Heart left ventricle (tissue), 16 donors: Measurements from ENCODE around the gene TMEM163. TPM values are rescaled to one million over a fixed set of nuclear protein-coding genes. Genes with fewer than 3 reads are reported as not detected.

Source experiments
- ATAC-seq, 4 donors: fragments of 200-7000 bp; cut with Tn5 transposase; one replicate each; pipeline ENCODE4 v1.9.1; 2020 to 2022; ENCODE audit warnings: moderate library complexity in 4 of 4, mild to moderate bottlenecking in 3 of 4, moderate number of reproducible peaks in 1 of 4
- DNase-seq, 5 donors: peaks; one replicate each; pipeline ENCODE4 v3.0.0-alpha.2; 2020
- H3K27ac ChIP-seq, 12 donors: fragments of 200-600 bp; sonication (generic) in 4 of 12; one replicate each; pipeline versions ENCODE4 v1.5.0 to v1.8.0; 2016 to 2022; ENCODE audit warnings: mild to moderate bottlenecking in 2 of 12
- H3K27me3 ChIP-seq, 9 donors: fragments of 200-600 bp; sonication (generic) in 2 of 9; one replicate each; pipeline versions ENCODE4 v1.5.1 to v1.8.0; 2016 to 2022; ENCODE audit warnings: mild to moderate bottlenecking in 3 of 9
- H3K36me3 ChIP-seq, 9 donors: fragments of 200-600 bp; sonication (generic) in 2 of 9; one replicate each; pipeline versions ENCODE4 v1.5.0 to v1.8.0; 2018 to 2022; ENCODE audit warnings: mild to moderate bottlenecking in 2 of 9
- H3K4me1 ChIP-seq, 12 donors: fragments of 200-600 bp; sonication (generic) in 4 of 12; one replicate each; pipeline versions ENCODE4 v1.5.0 to v1.8.0; 2016 to 2022; ENCODE audit warnings: mild to moderate bottlenecking in 3 of 12
- H3K4me3 ChIP-seq, 12 donors: fragments of 200-600 bp; sonication (generic) in 4 of 12; one replicate each; pipeline versions ENCODE4 v1.5.0 to v1.8.0; 2017 to 2022; ENCODE audit warnings: mild to moderate bottlenecking in 9 of 12, moderate library complexity in 4 of 12
- H3K9me3 ChIP-seq, 12 donors: fragments of 200-600 bp; sonication (generic) in 4 of 12; one replicate each; pipeline versions ENCODE4 v1.5.0 to v1.8.0; 2016 to 2022; ENCODE audit warnings: mild to moderate bottlenecking in 1 of 12
- POLR2A ChIP-seq, 2 donors: fragments of 450-650 bp; IDR thresholded peaks; one replicate each; pipeline ENCODE4 v1.6.1; 2017; ENCODE audit warnings: antibody characterized with exemption in 2 of 2, mild to moderate bottlenecking in 2 of 2, moderate library complexity in 2 of 2
- WGBS, 4 donors: extraction: QIAGEN DNeasy Blood & Tissue Kit in 2 of 4; methylation state at CpG; one replicate each; pipeline versions ENCODE4 v1.1.5 to v1.1.7; 2013 to 2018; 5-methylcytosine and 5-hydroxymethylcytosine counted together
- intact Hi-C, 10 donors: fragments of 100-400 bp; cut with DNase I; formaldehyde crosslinking; loops; one replicate each; pipeline versions ENCODE4 v1.11.1 to v1.14.2; 2022
- polyA plus RNA-seq, 2 donors: library from polyadenylated mRNA; stranded (reverse); fragments of 200-250 nt; gene quantifications; one replicate each; pipeline ENCODE4 v1.2.3, GENCODE V29; 2013
- total RNA-seq, 9 donors: library from RNA; depleted of rRNA in 2 of 9; stranded (reverse); fragments of >200 nt in 2 of 9; fragmentation: NEBNext Ultra II Directional in 3 of 9; extraction: Animal tissue kit (Norgen Biotek cat#: 25700) in 3 of 9; gene quantifications; one replicate each; pipeline versions ENCODE4 v1.1.0 to v1.2.4, GENCODE V29; 2016 to 2023
- TF ChIP-seq, protein P1 (sequence below), 12 donors: fragments of 200-600 bp; sonication (generic) in 4 of 12; IDR thresholded peaks; one replicate each; pipeline versions ENCODE4 v1.5.0 to v1.8.0; 2018 to 2022; ENCODE audit warnings: antibody characterized with exemption in 12 of 12, mild to moderate bottlenecking in 5 of 12
- donor health status: ischemic (EF 13 %, LVEDD 7.1; RV severe dilation, severe dysfunction).
- donor health status: healthy with polysubstance abuse.
- donor health status: DM: no; HTN: yes; CAD: no.
- donor health status: DM: no; HTN: no; CAD: no.
- donor health status: ischemic (EF 25% LVEDD 6.9; RV normal size, moderate dysfunction).
- donor health status: ischemic (EF 25% LVEDD 5.7; RV mildly dilated, moderate dysfunction).
- donor health status: healthy.
- donor health status: DM: yes; HTN: yes; CAD: no.
- donor health status: ischemic (EF 35%, LVEDD 5.7; RV mildly dilated, moderate dysfunction).
- donor health status: nonischemic (EF 11% LVEDD 7.7; RV severe dilation, severe dysfunction).
- donor health status: DM: yes; HTN: yes; CAD: no.
- donor health status: PGD.
- donor health status: ischemic (EF 29% LVEDD 5.4; RV normal size, mild dysfunction).
- donor health status: nonischemic (EF 23%, LVEDD 6.1; RV moderate dilation, normal function).

Gene TMEM163
- total and polyA plus RNA-seq, 11 donors, result 0.14 to 1.4 (median 0.47) TPM

DNA sequence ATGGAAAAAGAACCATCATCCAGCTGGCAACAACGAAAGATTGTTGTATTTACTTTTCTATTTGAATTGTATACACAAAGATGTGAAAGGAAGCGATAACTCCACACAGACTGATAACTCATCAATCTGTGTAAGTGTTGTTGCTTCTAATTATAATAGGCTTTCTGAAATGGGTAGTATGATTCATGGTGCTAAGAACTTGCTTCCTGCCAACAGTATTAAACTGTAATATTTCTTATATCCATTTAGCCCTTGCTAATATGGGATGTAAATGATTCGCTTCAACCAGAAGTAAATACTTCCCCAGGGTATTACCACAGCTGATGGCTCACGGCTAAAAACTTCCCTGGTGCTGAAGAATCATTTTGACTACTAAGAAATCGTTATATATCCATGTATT, 70.2 kb downstream of the TMEM163 start:
- TF ChIP-seq POLR2A (IDR thresholded peaks at IDR 0.05), result no peak
- TF ChIP-seq, protein P1, sequence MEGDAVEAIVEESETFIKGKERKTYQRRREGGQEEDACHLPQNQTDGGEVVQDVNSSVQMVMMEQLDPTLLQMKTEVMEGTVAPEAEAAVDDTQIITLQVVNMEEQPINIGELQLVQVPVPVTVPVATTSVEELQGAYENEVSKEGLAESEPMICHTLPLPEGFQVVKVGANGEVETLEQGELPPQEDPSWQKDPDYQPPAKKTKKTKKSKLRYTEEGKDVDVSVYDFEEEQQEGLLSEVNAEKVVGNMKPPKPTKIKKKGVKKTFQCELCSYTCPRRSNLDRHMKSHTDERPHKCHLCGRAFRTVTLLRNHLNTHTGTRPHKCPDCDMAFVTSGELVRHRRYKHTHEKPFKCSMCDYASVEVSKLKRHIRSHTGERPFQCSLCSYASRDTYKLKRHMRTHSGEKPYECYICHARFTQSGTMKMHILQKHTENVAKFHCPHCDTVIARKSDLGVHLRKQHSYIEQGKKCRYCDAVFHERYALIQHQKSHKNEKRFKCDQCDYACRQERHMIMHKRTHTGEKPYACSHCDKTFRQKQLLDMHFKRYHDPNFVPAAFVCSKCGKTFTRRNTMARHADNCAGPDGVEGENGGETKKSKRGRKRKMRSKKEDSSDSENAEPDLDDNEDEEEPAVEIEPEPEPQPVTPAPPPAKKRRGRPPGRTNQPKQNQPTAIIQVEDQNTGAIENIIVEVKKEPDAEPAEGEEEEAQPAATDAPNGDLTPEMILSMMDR (IDR thresholded peaks at IDR 0.05), result no peak
- no peak overlapping the region for H3K4me3 ChIP-seq
- peaks cover 0 to 2% (median 0%) of the 10 kb centered on the region in 12 donors for H3K9me3 ChIP-seq
- no peak overlapping the region for H3K27ac ChIP-seq
- ATAC-seq (no peak), DNase-seq (no peak)
- H3K4me1 ChIP-seq, result no peaks in the 10 kb centered on the region
- intact Hi-C loops, result no loop called here
- H3K36me3 ChIP-seq, result no peaks in the 10 kb centered on the region
- peaks cover 0 to 3% (median 0%) of the 10 kb centered on the region in 9 donors for H3K27me3 ChIP-seq
- 64 to 75% (median 69%) methylated on average over 5 of the region's 5 CpGs for WGBS, 4 donors

DNA sequence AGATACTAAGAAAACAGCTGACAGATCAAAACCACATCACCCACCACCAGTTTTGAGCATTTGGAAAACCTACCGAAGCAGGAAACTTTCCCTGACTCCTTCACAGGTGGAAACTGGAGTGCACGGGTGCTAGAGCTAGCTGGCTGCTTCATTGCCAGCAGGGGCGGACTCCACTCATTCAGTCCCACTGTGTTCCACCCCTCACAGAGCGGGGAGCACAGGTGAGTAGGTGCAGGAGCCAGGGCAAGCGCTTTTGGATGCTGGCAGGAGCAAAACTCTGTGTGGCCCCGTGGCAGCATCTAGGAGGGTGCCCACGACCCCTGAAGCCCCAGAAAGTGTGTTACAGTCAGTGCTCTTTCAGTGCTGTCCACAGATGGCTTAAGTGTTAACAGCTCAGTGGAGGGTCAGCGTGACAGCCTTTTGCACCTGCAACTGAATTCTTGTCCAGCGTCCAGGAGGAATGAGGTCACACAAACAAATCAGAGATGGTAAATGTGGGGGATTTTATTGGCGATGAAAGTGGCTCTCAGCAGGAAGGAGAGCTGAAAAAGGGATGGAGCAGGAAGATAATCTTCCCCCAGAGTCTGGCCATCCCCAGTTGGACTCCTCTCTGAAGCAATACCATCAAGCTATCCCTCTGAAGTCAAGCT, 71.1 kb downstream of the TMEM163 start:
- Histone ChIP-seq H3K9me3 (peaks cover 0 to 2% (median 0%) of the 10 kb centered on the region in 12 donors), H3K4me3 (no peak overlapping the region), H3K27me3 (peaks cover 0 to 3% (median 0%) of the 10 kb centered on the region in 9 donors), H3K27ac (no peak overlapping the region), H3K36me3 (no peaks in the 10 kb centered on the region), H3K4me1 (no peaks in the 10 kb centered on the region)
- ATAC-seq (no peak), DNase-seq (no peak)
- TF ChIP-seq, protein P1 (IDR thresholded peaks at IDR 0.05), result no peak
- TF ChIP-seq POLR2A (IDR thresholded peaks at IDR 0.05), result no peak
- intact Hi-C loops, result no loop called here
- 57 to 63% (median 60%) methylated on average over 10 of the region's 10 CpGs for WGBS, 4 donors

DNA sequence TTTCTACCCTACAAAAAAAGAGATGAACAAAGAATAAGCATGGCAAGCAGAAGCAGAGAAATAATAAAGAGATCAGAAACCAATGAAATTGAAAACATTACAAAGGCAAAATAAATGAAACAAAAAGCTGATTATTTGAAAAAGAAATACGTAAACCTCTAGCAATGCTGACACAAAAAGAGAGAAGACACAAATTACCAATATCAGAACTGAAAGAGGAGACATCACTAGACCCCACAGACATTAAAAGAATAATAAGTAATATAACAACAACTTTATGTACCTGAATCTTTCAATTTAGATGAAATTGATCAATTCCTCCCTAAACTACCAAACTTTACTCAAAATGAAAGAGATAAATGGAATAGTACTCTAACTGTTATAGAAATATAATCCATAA, 75.9 kb downstream of the TMEM163 start:
- H3K4me3 ChIP-seq, result no peak overlapping the region
- TF ChIP-seq, protein P1 (IDR thresholded peaks at IDR 0.05), result no peak
- TF ChIP-seq POLR2A (IDR thresholded peaks at IDR 0.05), result no peak
- no peaks in the 10 kb centered on the region for H3K9me3 ChIP-seq
- H3K27me3 ChIP-seq, result no peaks in the 10 kb centered on the region
- no peak for ATAC-seq
- H3K36me3 ChIP-seq, result no peaks in the 10 kb centered on the region
- 93 to 100% (median 96%) methylated on average over 1 of the region's 1 CpG for WGBS, 4 donors
- no peak for DNase-seq
- no peaks in the 10 kb centered on the region for H3K4me1 ChIP-seq
- intact Hi-C loops, result no loop called here
- H3K27ac ChIP-seq, result no peak overlapping the region

DNA sequence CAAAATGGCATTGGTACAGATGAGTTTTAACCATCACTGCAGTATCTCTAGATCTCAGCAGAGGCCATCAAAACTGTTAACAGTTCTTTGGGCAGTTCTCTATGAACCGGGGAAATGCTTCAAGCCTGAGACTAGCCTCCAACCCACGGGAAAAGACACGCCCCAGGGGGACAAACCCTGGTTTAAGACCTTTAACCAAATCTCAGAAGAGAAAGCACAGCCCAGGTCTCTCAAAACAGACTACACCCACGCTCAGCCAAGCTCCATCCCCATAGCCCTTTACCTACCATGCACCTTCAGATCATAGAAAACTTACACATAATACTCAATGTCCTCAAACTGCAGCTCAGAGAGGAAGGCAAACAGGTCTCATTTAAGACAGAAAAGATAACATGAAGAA, 78.3 kb downstream of the TMEM163 start:
- Histone ChIP-seq H3K4me3 (no peak overlapping the region), H3K36me3 (no peaks in the 10 kb centered on the region), H3K9me3 (no peaks in the 10 kb centered on the region), H3K4me1 (no peaks in the 10 kb centered on the region), H3K27ac (no peak overlapping the region), H3K27me3 (no peaks in the 10 kb centered on the region)
- intact Hi-C loops, result no loop called here
- DNase-seq, result no peak
- ATAC-seq, result no peak
- 74 to 89% (median 80%) methylated on average over 4 of the region's 4 CpGs for WGBS, 4 donors
- TF ChIP-seq POLR2A (IDR thresholded peaks at IDR 0.05), result no peak

DNA sequence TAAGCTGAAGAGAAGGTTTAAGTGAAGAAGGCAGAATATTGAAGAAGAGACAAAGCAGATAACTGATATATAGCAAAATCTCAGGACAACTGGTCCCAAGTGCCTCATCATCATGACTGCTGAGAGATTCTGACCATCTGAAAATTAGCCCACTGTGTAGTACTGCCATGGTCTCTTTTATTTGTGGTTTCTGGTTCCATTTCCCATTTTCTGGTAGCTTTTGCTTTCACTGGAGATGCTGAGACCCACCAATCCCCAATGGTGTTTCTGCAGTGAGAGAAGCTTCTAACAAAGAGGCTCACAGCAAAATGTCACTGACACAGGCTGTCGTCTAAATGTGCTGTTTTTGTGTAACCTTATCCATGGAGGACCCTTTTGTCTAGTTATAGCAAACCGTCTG, 79.5 kb downstream of the TMEM163 start:
- intact Hi-C loops, result no loop called here
- 72 to 84% (median 80%) methylated on average over 2 of the region's 2 CpGs for WGBS, 4 donors

More for the DNA sequence above, 79.5 kb downstream of the TMEM163 start:
- Histone ChIP-seq H3K4me1 (no peaks in the 10 kb centered on the region), H3K27me3 (no peaks in the 10 kb centered on the region), H3K27ac (no peak overlapping the region), H3K9me3 (no peaks in the 10 kb centered on the region), H3K36me3 (no peaks in the 10 kb centered on the region), H3K4me3 (no peak overlapping the region)
- ATAC-seq (no peak), DNase-seq (no peak)
- no peak for TF ChIP-seq POLR2A (IDR thresholded peaks at IDR 0.05)
- TF ChIP-seq, protein P1 (IDR thresholded peaks at IDR 0.05), result no peak
